ENCODE data around the gene GLI3.

DNA sequence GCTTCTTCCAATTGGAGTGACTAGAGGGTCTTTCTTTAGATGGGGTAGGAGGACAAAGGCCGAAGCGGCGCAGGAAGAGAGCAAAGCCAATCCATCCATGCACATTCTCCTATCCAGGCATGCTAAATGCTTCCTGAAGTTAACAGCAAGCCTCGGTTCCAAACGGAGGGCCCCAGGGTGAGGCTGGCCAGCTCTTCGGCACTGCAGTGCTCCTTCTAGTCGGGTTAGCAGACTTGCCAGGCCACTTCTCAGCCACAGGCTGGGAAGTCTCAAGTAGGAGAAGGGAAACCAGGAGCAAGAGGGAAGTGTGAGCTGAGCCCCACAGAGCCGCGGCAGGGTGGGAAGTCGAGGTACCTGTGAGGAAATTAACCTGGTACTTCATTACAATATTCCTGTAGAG lies 280.3 kb downstream of the GLI3 start:
- TF ChIP-seq CTCF (IDR thresholded peaks at IDR 0.05) (no peak), POLR2A (IDR thresholded peaks at IDR 0.05) (no peak), EP300 (IDR thresholded peaks at IDR 0.05) (no peak)

All from tibial nerve (tissue), 4 donors.